HEK293T (cell line): ENCODE results near the gene KDELR1.

Experiments used
- CTCF ChIA-PET: fragments of 350-600 bp; formaldehyde crosslinking; extraction: SDS; loops from one replicate; lab custom pipeline; 2021; ENCODE audit warnings: antibody characterized with exemption, inconsistent platforms; lab: Yijun Ruan, JAX
- POLR2A ChIA-PET: fragments of 350-600 bp; formaldehyde crosslinking; extraction: SDS; loops from one replicate; lab custom pipeline; 2020; ENCODE audit warnings: antibody characterized with exemption, inconsistent platforms; lab: Yijun Ruan, JAX
- DNase-seq: peaks from one replicate; pipeline ENCODE4 v3.0.0; 2012; ENCODE audit warnings: mixed read lengths; ENCODE audit errors: extremely low spot score
- ARNT ChIP-seq: fragments of 450-650 bp; IDR thresholded peaks from 2 replicates; pipeline ENCODE4 v1.6.1; 2017; ENCODE audit warnings: mild to moderate bottlenecking
- BHLHE40 ChIP-seq: fragments of 450-650 bp; IDR thresholded peaks from 2 replicates; pipeline ENCODE4 v1.6.1; 2016; ENCODE audit warnings: mild to moderate bottlenecking, moderate library complexity, borderline replicate concordance
- CTBP1 ChIP-seq: fragments of 450-650 bp; IDR thresholded peaks from 2 replicates; pipeline ENCODE4 v1.6.1; 2016; ENCODE audit warnings: borderline replicate concordance
- ELF4 ChIP-seq: fragments of 450-650 bp; IDR thresholded peaks from 2 replicates; pipeline ENCODE4 v1.6.1; 2017; ENCODE audit warnings: antibody characterized with exemption
- FOXA1 ChIP-seq: fragments of 450-650 bp; IDR thresholded peaks from 2 replicates; pipeline ENCODE4 v1.6.1; 2016; ENCODE audit warnings: mild to moderate bottlenecking
- FOXK2 ChIP-seq: fragments of 450-650 bp; IDR thresholded peaks from 2 replicates; pipeline ENCODE4 v1.6.1; 2016; ENCODE audit warnings: mild to moderate bottlenecking
- FOXM1 ChIP-seq: fragments of 450-650 bp; IDR thresholded peaks from 2 replicates; pipeline ENCODE4 v1.6.1; 2017; ENCODE audit warnings: mild to moderate bottlenecking, borderline replicate concordance
- HDGF ChIP-seq: fragments of 450-650 bp; IDR thresholded peaks from 2 replicates; pipeline ENCODE4 v1.6.1; 2017; ENCODE audit warnings: antibody characterized with exemption, borderline replicate concordance
- L3MBTL2 ChIP-seq: fragments of 450-650 bp; conservative IDR thresholded peaks from 2 replicates; pipeline ENCODE4 v1.6.1; 2016; ENCODE audit warnings: mild to moderate bottlenecking
- LEF1 ChIP-seq: fragments of 450-650 bp; IDR thresholded peaks from 2 replicates; pipeline ENCODE4 v1.6.1; 2017; ENCODE audit warnings: mild to moderate bottlenecking, borderline replicate concordance
- NFRKB ChIP-seq: fragments of 450-650 bp; IDR thresholded peaks from 2 replicates; pipeline ENCODE4 v1.6.1; 2016; ENCODE audit warnings: mild to moderate bottlenecking, moderate library complexity
- SP1 ChIP-seq: fragments of 450-650 bp; IDR thresholded peaks from 2 replicates; pipeline ENCODE4 v1.6.1; 2017
- SUZ12 ChIP-seq: fragments of 450-650 bp; IDR thresholded peaks from 2 replicates; pipeline ENCODE4 v1.6.1; 2016; ENCODE audit warnings: mild to moderate bottlenecking
- TARDBP ChIP-seq: fragments of 450-650 bp; IDR thresholded peaks from 2 replicates; pipeline ENCODE4 v1.6.1; 2016
- ZNF384 ChIP-seq: fragments of 450-650 bp; IDR thresholded peaks from 2 replicates; pipeline ENCODE4 v1.6.1; 2016
- TF ChIP-seq, protein P1 (sequence below): fragments of 450-650 bp; IDR thresholded peaks from 2 replicates; pipeline ENCODE4 v1.6.1; 2016

The KDELR1 gene

DNA sequence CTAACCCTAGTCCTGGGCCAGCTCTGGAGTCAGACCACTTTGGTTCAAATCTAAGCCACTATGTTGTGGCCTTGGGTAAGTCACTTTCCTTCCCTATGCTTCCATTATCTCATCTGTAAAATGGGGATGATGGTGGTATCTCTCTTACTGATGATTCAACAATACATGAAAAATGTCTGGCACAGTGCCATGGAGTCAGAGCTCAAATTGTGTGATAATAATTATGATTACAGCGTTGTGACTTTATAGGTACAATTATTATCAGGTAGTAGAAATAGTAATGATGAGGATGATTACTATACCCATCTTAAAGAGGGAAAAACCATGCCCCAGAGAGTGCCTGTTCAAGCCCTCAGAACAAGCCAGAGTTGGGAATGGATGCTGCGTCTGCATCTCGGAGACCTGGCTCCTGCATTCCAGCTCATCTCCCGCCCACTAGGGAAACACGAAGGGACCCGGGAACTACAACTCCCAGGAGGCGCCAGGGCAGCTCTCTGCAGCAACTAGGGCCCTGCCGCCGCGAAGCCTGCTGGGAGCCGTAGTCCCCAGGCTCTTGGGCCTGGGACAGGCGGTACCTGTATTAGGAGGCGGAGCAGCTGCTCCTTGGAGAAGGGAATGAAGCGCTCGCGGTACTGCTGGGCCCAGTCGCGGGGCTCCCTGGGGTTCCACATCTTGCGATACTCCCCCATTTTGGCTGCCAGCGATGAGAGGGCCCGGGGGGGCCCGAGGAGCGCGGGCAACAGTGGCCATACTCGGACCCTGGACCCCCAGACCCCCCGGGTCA, 28.4 kb downstream of the KDELR1 start:
- POLR2A ChIA-PET, result interaction anchor here (0.7 to 3.0 kb wide), 16 partner anchors 9 to 256 kb away, joined by 3 to 32 read pairs (median 4); partner anchors contain the start of genes GRIN2D, GRWD1, KDELR1 and RPL18

DNA sequence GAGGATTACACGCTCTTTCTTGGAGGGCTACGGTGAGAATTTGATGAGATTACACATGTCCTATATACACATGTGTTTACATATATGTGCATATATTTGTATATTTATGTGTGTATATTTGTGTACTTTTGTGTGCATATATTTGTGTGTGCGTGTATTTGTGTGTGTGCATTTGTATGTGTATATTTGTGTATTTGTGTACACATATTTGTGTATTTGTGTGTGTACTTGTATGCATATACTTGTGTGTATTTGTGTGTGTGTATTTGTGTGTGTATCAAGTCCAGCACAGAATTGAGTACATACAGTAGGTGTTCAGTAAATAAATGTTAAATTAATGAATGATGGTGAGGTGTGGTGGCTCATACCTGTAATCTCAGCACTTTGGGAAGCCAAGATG, 29.4 kb downstream of the KDELR1 start:
- no peak for DNase-seq
- TF ChIP-seq CTBP1 (no peak), FOXM1 (no peak), ZNF384 (no peak), ELF4 (no peak), BHLHE40 (no peak), LEF1 (no peak), HDGF (no peak), FOXA1 (no peak), SP1 (no peak), TARDBP (no peak)
- ChIA-PET CTCF (interaction anchor here (0.8 kb wide), 1 partner anchor 10 kb away, joined by 3 read pairs; no protein-coding TSS in a partner anchor), POLR2A (no interaction called here)

More for the DNA sequence above, 28.4 kb downstream of the KDELR1 start:
- no peak for TF ChIP-seq CTBP1
- peak; percentile 78 for TF ChIP-seq L3MBTL2
- DNase-seq, result peak; percentile 88
- CTCF ChIA-PET, result interaction anchor here (0.8 to 1.1 kb wide), 2 partner anchors 11 to 48 kb away, joined by 3 read pairs; no protein-coding TSS in a partner anchor

DNA sequence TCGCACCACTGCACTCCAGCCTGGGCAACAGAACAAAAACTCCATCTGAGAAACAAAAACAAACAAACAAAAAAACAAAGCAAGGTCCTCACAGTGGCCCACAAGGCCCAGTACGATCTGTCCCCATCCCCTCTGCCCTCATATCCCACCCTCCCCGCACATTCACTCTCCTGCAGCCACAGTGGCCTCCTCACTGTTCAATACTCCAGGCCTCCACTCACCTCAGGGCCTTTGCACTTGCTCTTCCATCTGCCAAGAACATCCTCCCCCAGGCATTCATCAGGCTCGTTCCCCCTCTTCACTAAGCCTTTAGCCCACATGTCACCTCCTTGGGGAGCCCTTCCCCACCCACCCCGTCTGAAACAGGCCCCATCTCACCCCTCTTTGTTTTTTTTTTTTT, 32.2 kb downstream of the KDELR1 start:
- ChIA-PET POLR2A (interaction anchor here (1.0 kb wide), 1 partner anchor 31 kb away, joined by 3 read pairs; no protein-coding TSS in a partner anchor), CTCF (no interaction called here)
- DNase-seq, result no peak
- no peak for TF ChIP-seq HDGF
- TF ChIP-seq, protein P1, sequence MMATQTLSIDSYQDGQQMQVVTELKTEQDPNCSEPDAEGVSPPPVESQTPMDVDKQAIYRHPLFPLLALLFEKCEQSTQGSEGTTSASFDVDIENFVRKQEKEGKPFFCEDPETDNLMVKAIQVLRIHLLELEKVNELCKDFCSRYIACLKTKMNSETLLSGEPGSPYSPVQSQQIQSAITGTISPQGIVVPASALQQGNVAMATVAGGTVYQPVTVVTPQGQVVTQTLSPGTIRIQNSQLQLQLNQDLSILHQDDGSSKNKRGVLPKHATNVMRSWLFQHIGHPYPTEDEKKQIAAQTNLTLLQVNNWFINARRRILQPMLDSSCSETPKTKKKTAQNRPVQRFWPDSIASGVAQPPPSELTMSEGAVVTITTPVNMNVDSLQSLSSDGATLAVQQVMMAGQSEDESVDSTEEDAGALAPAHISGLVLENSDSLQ, result no peak

- DNase-seq, result no peak
- no peak for TF ChIP-seq ARNT
- TF ChIP-seq HDGF, result no peak
- TF ChIP-seq NFRKB, result no peak
- TF ChIP-seq FOXM1, result no peak
- TF ChIP-seq L3MBTL2, result no peak
- TF ChIP-seq, protein P1, result no peak
- no peak for TF ChIP-seq BHLHE40
- no peak for TF ChIP-seq FOXA1
- TF ChIP-seq SP1, result no peak
- TF ChIP-seq LEF1, result no peak
- no peak for TF ChIP-seq SUZ12
- no peak for TF ChIP-seq FOXK2
- TF ChIP-seq ELF4, result no peak
- POLR2A ChIA-PET, result interaction anchor here (3.6 kb wide), 1 partner anchor 8 kb away, joined by 25 read pairs; the partner anchor contains the start of genes SYNGR4 and TMEM143
- CTCF ChIA-PET, result no interaction called here
Measured at GRCh38 chr19:48355365-48355954, 35.9 kb downstream of the KDELR1 start.

DNA sequence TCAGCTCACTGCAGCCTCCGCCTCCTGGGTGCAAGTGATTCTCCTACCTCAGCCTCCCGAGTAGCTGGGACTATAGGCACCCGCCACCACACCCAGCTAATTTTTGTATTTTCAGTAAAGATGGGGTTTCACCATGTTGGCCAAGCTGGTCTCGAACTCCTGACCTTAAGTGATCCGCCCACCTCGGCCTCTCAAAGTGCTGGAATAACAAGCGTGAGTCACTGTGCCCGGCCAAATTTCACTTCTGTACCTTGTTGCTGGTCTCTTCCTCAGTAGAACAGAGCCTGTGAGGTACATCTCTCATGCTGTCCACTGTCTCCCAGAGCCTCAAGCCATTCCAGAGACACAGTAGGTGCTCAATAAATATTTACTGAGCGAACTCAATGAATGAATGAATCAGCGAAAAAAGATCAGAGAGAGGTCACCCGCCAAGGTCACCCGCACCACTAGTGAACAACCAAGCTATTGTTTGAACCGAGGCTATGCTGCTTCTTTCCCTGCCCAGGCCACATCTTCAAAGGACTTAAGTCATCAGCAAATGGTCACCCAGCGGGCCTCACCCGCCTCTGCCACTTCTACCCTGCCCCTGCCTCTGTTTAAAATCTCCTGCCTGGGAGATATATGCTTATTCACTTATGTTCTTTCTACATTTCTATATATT, 36.9 kb downstream of the KDELR1 start:
- TF ChIP-seq ELF4 (no peak), NFRKB (no peak), SUZ12 (no peak), BHLHE40 (no peak)
- DNase-seq, result no peak
- CTCF ChIA-PET, result interaction anchor here (0.6 to 0.7 kb wide), 2 partner anchors 20 to 46 kb away, joined by 3 read pairs; no protein-coding TSS in a partner anchor
- POLR2A ChIA-PET, result interaction anchor here (3.6 kb wide), 1 partner anchor 9 kb away, joined by 25 read pairs; the partner anchor contains the start of genes SYNGR4 and TMEM143

DNA sequence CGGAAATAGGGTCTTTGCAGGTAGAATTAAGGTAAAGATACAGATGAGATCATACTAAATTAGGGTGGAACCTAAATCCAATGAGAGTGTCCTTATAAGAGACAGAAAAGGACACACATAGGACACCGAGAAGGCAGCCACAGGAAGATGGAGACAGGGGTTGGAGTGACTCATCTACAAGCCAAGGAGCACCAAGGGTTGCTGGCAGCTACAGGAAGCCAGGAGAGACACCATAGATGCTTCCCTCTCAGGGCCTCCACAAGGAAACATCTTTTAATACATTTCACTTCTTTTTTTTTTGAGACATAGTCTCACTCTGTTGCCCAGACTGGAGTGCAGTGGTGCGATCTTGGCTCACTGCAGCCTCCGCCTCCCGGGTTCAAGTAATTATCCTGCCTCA, 37.7 kb downstream of the KDELR1 start:
- no peak for DNase-seq
- POLR2A ChIA-PET, result interaction anchor here (3.6 kb wide), 1 partner anchor 10 kb away, joined by 25 read pairs; the partner anchor contains the start of genes SYNGR4 and TMEM143
- CTCF ChIA-PET, result interaction anchor here (0.6 to 0.7 kb wide), 2 partner anchors 21 to 45 kb away, joined by 3 read pairs; no protein-coding TSS in a partner anchor
- TF ChIP-seq BHLHE40 (no peak), ELF4 (no peak), FOXA1 (no peak), CTBP1 (no peak), LEF1 (no peak), NFRKB (no peak), L3MBTL2 (no peak), SP1 (no peak), FOXM1 (no peak), ARNT (no peak), TARDBP (no peak), ZNF384 (no peak), FOXK2 (no peak), SUZ12 (no peak), HDGF (no peak)
- TF ChIP-seq, protein P1, result no peak
